Fibroblast of peridontal ligament (primary cell): ENCODE measurements around the gene SEC14L5.

Experiments
- DNase-seq: peaks from one replicate; pipeline ENCODE4 v3.0.0-alpha.2; 2010; ENCODE audit errors: extremely low read depth

The SEC14L5 gene

DNA sequence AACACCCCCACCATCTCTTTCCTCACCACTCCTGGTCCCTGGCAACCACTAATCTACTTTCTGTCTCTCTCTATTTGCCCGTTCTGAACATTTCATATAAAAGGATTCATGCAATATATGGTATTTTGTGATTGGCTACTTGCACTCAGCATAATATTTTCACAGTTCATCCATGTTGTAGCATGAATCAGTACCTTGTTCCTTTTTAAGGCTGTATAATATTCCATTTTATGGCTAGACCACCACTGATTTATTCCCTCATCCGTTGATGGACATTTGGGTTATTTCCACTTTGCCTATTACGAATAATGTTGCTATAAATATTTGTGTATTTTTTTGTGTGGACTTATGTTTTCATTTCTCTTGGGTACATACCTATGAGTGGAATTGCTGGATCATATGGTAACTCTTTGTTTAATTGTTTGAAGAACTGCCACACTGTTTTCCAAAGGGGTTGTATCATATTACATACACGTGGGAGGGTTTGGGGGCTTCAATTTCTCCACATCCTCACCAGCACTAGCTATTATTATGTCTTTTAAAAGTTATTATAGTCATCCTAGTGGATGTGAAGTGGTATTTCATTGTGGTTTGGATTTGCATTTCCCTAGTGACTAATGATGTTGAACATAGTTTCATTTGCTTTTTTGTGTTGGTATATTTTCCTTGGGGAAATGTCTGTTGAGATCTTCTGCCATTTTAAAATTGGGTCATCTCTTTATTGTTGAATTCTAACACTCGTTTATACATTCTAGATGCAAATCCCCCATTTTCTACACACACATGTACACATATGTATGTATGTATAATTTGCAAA is 26.3 kb downstream of the SEC14L5 start:
- DNase-seq, result no peak

DNA sequence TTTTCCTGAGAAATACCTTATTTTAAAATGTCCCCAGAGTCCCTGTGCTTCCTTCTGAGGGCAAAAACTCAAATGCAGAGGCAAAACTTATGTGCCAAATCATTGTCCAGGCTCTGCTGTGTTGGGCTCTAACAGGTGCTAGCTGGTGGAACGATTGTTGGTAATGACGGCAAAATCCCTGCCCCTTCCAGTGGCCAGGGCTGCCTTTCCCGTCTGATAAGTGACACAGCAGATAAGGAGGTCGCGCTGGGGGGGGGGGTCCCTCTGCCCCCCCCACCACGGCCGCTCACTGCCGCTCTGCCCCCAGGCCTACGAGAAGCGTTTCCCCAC is 29.1 kb downstream of the SEC14L5 start:
- DNase-seq, result no peak

DNA sequence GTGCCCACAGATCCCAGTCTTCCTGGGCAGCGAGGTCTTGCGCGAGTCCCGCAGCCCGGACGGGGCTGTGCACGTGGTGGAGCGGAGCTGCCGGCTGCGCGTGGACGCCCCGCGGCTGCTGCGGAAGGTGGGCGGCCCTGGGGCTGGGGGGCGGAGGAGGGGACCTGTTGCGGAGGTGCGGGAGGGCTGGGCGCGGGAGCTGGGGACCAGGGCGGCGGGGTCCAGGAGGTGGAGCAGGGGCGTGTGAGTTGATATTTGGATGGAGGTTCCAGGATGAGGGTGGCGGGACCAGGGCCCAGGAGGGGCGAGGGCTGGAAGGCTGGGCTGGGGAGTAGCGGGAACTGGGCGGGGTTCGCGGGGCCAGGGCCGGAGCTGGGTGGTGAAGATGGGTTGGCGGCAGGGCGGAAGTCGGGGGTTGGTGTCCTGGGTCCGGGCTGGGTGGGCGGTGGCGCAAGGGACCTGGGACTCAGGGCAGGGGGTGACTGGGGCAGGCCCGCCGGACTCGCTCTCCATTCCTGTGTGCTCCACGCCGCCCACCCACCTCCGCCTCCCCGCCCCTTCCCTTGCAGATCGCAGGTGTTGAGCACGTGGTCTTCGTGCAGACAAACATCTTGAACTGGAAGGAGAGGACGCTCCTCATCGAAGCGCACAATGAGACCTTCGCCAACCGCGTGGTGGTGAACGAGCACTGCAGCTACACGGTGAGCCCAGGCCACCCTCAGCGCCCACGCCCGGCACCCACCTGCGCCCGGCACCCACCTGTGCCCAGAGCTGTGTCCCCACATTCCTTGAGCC is 29.6 kb downstream of the SEC14L5 start:
- no peak for DNase-seq

DNA sequence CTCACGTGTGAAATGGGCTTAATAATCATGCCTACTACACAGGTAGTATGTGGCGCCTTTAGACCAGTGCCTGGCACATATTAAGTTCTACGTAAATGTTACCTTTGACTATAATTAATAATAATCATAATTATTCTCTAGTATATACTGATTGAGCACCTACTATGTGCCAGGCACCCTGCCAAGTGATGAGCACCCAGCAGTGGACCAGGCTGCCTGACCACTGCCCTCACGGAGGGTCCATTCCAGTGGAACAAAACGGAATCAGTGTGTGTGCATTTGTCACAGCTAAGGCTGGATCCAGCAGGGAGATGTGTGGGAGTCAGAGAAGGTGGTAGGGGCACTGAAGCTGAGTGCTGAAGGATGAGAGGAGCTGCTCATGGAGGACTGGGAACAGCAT is 30.5 kb downstream of the SEC14L5 start:
- DNase-seq, result no peak

DNA sequence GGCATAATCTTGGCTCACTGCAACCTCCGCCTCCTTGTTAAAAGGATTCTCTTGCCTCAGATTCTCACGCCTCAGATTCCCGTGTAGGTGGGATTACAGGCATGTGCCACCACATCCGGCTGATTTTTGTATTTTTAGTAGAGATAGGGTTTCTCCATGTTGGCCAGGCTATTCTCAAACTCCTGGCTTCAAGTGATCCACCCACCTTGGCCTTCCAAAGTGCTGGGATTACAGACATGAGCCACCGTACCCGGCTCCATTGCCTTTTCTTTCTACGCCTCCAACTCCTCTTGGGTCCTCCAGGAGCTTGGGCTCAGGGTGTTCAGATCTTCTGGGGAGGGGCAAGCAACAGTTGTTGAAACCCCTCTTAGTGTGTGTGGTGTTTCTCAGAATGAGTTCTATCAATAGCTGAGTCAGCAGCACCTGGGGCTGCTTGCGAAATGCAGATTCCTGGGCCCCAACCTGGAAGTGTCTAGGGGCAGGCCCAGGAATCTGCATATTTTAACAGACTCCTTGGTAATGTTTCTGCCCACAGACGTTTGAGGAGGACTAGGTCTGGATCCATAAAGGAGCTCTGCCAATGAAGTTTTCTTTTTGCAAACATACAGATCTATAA is 31.4 kb downstream of the SEC14L5 start:
- DNase-seq, result no peak

DNA sequence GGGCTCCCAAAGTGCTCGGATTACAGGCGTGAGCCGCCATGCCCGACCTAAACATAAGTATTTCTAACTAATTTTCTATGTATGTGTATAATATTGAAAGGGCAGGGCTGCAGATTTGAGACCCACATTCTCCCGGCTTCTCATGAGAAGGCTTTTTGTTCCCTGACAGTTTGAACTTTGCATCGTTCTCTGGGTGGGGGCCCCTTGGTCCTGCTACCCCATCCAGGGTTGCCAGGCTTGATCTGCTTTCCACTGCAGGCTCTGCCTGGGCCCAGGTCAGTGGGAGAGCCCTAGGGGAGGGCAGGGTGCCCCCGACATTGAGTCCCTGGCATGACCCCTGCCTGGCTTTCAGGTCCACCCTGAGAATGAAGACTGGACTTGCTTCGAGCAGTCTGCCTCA is 32.3 kb downstream of the SEC14L5 start:
- no peak for DNase-seq

DNA sequence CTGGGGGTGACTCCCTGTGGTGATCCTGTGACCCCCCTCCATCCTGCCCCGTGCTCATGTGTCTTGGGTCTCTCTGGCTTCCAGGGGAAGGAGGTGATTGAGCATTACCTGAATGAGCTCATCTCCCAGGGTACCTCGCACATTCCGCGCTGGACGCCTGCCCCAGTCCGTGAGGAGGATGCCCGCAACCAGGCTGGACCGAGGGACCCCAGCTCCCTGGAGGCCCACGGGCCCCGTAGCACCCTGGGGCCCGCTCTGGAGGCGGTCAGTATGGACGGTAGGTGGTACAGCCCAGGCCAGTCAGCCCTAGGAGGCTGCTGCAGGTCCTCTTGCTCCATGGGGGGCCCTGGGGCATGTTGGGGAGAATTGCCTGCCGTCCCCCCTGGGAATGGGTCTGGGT is 33.6 kb downstream of the SEC14L5 start:
- DNase-seq, result no peak

DNA sequence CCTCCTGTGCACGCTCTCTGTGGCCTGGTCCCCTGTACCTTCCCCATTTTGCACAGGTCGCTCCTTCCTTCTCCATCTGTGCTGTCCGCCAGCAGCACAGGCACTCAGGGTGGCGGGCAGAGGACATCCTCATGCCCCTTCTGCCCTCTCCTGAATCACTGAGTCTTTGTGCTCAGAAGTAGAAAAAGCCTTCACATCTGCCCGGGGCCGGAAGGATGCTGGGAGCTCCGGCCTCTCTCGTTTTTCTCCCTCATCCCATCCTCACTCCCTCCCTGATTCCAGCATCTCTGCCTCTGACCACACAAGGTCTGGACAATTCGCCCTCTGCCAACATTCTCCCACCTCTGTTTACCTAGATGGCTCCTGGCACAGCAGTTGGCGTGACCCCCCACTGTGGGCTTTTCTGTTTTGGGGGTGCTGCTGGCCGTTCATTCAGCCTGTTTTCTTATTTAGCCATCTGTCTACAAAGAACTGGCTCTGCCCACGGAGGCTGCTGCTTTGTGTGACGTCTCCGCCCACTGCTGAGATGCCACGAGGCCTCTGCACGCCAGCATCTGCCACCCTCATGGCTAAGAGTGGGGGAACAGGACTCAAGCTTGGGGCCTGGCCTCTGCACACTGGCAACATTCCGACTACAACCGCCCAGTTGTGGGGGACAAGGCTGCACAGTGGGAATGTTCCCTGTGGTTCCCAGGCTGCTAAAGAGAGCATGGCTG is 36.7 kb downstream of the SEC14L5 start:
- no peak for DNase-seq

DNA sequence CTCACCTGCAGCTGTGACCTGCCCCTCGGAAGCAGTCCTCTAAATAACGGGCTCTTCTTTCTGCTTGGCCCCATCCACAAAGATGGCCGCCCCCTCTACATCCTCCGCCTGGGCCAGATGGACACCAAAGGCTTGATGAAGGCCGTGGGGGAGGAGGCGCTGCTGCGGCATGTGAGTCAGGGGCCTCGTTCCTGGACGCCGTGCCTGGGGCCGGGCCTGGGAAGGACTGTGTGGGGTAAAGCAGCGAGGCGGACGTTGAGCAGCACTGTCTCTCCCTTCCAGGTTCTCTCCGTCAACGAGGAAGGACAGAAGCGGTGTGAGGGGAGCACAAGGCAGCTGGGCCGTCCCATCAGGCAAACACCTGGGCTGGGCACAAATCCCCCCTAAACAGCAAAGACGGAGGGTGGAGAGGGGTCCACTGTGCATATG is 42.5 kb downstream of the SEC14L5 start:
- DNase-seq, result no peak

DNA sequence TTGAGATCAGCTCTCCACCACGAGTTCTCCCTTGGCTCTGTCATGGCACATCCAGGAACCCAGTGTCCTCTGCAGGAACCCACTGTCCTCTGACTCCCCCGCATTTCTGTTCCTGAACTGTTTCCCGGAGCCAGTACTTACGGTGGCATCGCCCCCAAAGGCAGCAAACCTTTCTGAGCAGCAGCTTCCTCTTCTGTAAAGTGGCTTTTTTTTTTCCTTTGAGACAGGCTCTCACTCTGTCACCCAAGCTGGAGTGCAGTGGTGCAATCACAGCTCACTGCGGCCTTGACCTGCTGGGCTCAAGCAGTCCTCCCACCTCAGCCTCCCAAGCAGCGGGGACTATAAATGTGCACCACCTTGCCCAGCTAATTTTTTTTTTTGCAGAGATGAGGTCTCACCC is 43.4 kb downstream of the SEC14L5 start:
- no peak for DNase-seq

DNA sequence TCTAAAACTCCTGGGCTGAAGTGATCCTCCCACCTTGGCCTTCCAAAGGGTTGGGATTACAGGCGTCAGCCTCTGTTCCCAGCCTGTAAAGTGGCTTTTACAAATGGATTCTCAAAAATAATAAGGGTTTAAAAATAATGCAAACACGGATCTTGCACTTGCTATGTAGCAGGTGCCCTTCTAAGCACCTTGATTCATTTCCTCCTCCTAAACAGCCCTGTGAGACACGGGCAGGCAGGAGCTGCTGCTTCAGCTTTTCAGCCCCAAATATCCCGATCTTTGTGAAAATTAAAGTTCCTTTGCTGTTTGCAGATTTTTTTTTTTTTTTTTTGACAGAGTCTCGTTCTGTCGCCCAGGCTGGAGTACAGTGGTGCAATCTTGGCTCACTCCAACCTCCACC is 43.9 kb downstream of the SEC14L5 start:
- DNase-seq, result no peak

DNA sequence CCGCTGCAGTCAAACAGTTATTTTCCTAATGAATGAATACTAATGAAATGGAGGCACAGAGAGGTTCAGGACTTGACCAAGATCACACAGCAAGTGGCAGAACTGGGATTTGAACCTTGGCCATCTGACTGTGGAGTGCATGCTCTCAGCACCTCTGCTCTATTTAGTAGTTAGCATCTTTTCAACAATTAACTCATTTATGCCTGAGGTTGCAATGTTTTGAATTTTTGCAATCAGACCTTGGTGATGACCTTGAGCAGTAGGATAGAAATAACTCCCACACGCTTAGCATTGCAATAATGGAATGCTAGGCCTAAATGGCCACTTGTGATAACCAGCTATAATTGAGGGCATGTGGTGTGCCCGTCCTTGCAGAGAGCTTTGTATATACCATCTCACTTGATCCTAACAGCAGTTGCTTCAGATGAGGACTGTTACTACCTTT is 44.6 kb downstream of the SEC14L5 start:
- no peak for DNase-seq

DNA sequence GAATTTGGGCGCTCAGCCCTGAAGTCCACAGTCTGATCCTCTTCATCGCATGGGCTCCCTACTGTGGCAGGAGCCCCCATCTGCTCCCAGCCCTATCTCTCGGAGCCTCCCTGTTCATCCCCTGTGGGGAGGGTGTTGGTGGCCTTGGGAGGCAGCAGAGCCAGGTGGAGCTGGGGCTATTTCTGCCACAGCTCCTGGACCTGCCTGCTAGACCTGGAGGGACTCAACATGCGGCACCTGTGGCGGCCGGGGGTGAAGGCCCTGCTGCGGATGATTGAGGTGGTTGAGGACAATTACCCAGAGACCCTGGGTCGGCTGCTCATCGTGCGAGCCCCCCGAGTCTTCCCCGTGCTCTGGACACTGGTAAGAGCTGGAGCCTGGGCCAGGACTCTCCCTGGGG is 45.1 kb downstream of the SEC14L5 start:
- no peak for DNase-seq

DNA sequence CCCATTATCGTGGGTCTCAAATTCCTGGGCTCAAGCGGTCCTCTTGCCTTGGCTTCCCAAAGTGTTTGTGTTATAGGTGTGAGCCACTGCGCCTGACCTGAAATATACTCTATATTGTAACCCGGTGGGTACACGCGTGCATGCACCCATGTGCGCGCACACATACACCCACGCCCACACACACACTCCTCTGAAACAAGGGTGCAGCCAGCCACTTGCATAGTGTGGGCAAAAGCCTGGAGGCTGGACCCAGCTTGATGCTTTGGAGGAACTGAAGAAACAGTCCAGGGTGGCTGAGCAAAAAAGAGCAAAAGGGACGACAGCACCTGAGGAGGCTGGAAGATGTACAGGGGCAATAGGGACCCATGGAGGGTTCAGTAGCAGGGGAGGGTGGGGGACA is 45.7 kb downstream of the SEC14L5 start:
- DNase-seq, result no peak

DNA sequence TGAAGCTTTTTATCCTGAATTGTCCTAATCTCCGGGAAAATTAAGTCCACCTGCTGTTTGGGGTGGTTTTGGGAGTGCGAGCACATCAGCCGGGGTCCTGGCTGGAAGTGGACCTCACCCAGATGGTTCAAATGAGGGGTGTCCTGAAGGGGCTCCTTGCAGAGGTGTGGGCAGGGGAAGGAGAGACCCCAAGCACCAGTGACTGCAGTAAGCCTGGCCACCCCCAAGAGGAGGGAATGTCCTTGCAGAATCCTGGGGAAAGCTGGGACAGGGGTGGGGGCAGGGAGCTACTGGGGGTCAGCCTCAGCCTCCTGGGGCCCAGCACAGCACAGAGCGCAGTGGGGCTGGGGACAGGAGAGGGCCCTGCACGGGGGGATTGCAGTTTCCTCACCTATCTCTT is 46.2 kb downstream of the SEC14L5 start:
- no peak for DNase-seq

DNA sequence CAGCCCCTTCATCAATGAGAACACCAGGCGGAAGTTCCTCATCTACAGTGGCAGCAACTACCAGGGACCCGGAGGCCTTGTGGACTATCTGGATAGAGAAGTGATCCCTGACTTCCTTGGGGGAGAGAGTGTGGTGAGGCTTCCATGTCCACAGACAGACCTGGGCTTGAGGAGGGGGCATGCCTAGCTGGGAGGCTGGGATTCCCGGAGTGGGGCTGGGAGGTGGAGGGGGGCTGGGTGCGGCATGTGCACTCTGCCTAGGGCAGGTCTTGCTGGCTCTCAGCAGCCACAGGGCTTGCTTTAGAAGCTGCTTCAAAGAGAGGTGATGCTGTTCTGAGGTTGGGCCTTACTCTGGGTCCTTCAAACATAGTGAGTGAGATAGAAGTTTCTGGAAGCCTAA is 47.8 kb downstream of the SEC14L5 start:
- DNase-seq, result no peak

DNA sequence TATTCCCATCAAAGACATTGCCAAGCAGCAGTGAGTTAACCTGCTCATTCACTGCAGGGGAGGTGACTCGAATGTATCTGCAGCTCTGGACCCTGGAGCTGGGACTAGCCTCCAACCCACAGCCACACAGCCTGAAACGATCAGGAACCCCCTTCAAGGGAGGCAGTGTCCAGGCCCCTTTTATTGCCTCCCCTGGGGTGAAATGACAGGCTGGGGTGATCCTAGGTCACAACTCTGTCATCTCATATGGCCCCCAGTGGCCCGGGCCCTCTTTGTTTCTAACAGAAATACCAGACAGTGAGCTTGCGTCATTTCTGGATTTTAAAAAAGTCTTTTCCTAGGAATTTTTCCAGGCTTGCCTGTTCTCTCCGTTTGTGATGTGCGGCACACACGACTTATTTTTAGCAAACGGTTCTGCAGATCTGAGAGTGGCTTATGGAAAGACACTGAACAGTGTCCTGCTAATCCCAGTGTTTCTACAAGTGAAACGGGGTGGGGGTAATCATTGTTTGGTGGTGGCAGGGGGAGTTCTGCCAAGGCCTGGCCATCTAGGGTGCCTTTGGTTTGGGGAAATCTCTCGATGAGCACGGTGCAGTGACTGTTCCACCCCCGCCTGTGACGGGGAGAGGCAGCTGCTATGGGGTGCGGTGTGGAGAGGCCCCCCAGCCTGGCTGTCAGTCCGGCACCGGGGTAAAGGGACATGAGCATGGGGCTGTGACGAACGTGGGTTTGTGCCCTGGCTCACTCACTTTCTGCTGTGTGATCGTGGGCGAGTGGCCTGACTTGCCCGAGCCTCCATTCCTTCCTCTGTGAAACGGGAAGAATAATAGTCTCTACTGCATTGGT is 48.4 kb downstream of the SEC14L5 start:
- no peak for DNase-seq

DNA sequence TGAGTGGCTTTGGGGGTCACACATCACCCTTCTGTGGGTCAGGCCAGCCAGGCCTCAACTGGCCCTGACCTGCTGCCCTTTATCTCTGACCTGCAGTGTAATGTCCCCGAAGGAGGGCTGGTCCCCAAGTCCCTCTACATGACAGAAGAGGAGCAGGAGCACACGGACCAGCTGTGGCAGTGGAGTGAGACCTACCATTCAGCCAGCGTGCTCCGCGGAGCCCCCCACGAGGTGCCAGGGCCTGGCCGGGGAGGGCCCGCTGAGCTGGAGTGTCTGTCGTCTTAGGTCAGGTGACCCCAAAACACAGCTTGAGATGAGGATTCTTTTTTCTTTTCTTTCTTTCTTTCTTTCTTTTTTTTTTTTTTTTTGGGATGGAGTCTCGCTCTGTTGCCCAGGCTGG is 49.1 kb downstream of the SEC14L5 start:
- DNase-seq, result no peak

DNA sequence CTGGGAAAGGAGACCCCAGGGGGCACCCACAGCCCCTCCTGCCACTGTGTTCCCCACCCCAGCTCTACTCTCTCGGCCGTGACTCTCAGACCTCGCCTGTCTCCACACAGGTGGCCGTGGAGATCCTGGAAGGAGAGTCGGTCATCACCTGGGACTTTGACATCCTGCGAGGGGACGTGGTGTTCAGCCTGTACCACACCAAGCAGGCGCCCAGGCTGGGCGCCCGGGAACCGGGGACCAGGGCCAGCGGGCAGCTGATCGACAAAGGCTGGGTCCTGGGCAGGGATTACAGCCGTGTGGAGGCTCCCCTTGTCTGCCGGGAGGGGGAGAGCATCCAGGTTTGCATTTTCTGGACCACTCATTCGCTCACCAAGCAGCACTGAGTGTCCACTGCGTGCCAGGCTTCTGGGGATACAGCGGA is 50.2 kb downstream of the SEC14L5 start:
- DNase-seq, result no peak

DNA sequence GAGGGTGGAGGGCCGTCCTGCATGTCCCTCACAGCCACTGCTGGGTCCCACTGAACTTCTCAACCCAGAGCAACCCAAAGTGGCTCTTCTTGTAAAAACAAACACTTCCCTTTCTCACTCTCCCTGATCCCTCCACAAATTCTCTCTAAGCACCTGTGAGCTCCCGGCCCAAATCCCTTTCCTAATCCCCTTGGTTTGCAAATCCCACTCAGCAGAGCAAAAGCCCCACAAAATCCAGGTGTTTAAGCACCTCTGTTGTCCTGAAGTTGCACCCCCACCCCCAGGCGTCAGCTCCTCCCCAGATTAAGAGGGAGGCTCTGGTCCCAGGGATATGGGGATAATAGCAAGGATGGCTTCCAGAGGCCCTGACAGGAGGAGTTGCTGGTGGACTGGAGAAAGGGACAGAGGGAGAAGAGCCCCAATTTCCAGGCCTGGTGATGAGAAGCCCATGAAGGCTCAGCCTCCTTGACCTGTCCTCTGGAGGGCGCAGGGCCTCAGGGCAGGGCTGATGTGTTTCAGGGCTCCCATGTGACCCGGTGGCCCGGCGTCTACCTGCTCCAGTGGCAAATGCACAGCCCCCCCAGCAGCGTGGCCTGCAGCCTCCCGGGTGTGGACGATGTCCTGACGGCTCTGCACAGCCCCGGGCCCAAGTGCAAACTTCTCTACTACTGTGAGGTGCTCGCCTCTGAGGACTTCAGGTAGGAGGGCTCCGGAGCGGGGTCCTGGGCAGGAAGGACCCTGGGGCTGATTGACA is 52.6 kb downstream of the SEC14L5 start:
- no peak for DNase-seq

DNA sequence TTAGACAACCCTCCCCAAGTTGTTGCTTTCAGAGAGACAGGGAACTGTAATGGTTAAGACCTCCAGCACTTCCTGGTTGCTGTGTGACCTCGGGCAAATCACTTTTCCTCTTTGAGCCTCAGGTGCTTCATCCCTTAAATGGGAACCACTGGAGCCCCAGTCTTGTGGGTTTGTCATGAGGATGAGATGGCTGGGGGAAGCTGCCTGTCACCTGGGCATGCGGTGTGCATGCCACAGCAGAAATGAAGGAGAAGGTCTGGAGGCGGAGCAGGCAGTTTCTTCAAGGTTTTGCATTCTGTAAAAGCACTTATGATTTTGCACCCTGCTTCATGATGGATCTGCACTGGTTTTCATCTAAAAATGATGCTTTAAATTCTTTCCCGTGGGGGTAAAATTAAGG is 53.5 kb downstream of the SEC14L5 start:
- DNase-seq, result no peak
